Caco-2 (cell line): ENCODE results near the gene NFAT5. TPM values are rescaled to one million over a fixed set of nuclear protein-coding genes. Genes with fewer than 3 reads are reported as not detected.

Experiments used
- BruUV-seq: library from RNA; stranded (reverse); fragments of 400-500 nt; replicated peaks from 2 replicates; lab custom pipeline; 2021; lab: Mats Ljungman, UMichigan
- CTCF ChIA-PET: fragments of 300-600 bp; sonication (Branson Sonifier 250); formaldehyde crosslinking; loops from one replicate; lab custom pipeline; 2022; ENCODE audit warnings: antibody characterized with exemption; lab: Charles Lee
- POLR2A ChIA-PET: fragments of 300-600 bp; sonication (Branson Sonifier 250); formaldehyde crosslinking; loops from one replicate; lab custom pipeline; 2022; ENCODE audit warnings: antibody characterized with exemption; lab: Charles Lee
- DNase-seq, 2 experiments: peaks; one replicate each; pipeline versions ENCODE4 v3.0.0 to v3.0.0-alpha.2; 2020 to 2022
- H3K27me3 ChIP-seq: replicated peaks from 2 replicates; pipeline ENCODE4 v1.6.0; 2011; ENCODE audit warnings: low read length; ENCODE audit not compliant: control insufficient read depth, insufficient read depth
- H3K36me3 ChIP-seq: 2 replicates; pipeline ENCODE4 v1.5.1; 2011; ENCODE audit warnings: low read length; ENCODE audit not compliant: control insufficient read depth, insufficient read depth
- H3K4me1 ChIP-seq: fragments of 250-450 bp; sonication (Bioruptor Pico); 2 replicates; pipeline ENCODE4 v1.5.1; 2020; ENCODE audit warnings: mild to moderate bottlenecking
- H3K4me3 ChIP-seq: 2 replicates; pipeline ENCODE4 v1.5.1; 2011; ENCODE audit warnings: low read depth, mild to moderate bottlenecking, control low read depth, low read length
- H3K9me3 ChIP-seq: fragments of 250-450 bp; sonication (Bioruptor Pico); 2 replicates; pipeline ENCODE4 v1.5.1; 2020; ENCODE audit warnings: mild to moderate bottlenecking, moderate library complexity
- H3K27ac Mint-ChIP-seq: one replicate; pipeline ENCODE4 v1.8.0; 2022; ENCODE audit warnings: mixed read lengths; ENCODE audit not compliant: unreplicated experiment
- H3K27me3 Mint-ChIP-seq: one replicate; pipeline ENCODE4 v1.8.0; 2022; ENCODE audit warnings: mixed read lengths; ENCODE audit not compliant: insufficient read depth, unreplicated experiment
- H3K36me3 Mint-ChIP-seq: one replicate; pipeline ENCODE4 v1.8.0; 2022; ENCODE audit warnings: mild to moderate bottlenecking, mixed read lengths; ENCODE audit not compliant: insufficient read depth, unreplicated experiment
- H3K4me1 Mint-ChIP-seq: one replicate; pipeline ENCODE4 v1.8.0; 2022; ENCODE audit warnings: low read depth, mixed read lengths; ENCODE audit not compliant: unreplicated experiment
- H3K4me3 Mint-ChIP-seq: one replicate; pipeline ENCODE4 v1.8.0; 2022; ENCODE audit warnings: mild to moderate bottlenecking, moderate library complexity, mixed read lengths; ENCODE audit not compliant: unreplicated experiment
- H3K9me3 Mint-ChIP-seq: one replicate; pipeline ENCODE4 v1.8.0; 2022; ENCODE audit warnings: mixed read lengths; ENCODE audit not compliant: unreplicated experiment
- CTCF ChIP-seq, 2 experiments: fragments of 200-600 bp in 1 of 2; IDR thresholded peaks; 1 replicate in 1 of 2; 2 replicates in 1 of 2; pipeline versions ENCODE4 v1.5.1 to v1.8.0; 2011 to 2022; ENCODE audit warnings: antibody characterized with exemption in 1 of 2, control low read depth in 1 of 2, inconsistent platforms in 1 of 2, low read depth in 1 of 2, low read length in 1 of 2, mild to moderate bottlenecking in 1 of 2, moderate library complexity in 1 of 2; ENCODE audit not compliant: insufficient read depth in 1 of 2, severe bottlenecking in 1 of 2, unreplicated experiment in 1 of 2
- intact Hi-C: fragments of 100-400 bp; cut with micrococcal nuclease; formaldehyde crosslinking; loops from one replicate; pipeline ENCODE4 v1.10.0; 2022; ENCODE audit not compliant: unreplicated experiment
- total RNA-seq: library from RNA; stranded (reverse); gene quantifications from 2 replicates; pipeline ENCODE4 v1.2.3, GENCODE V29; 2022

Gene NFAT5
- total RNA-seq, 1 experiment from 2014 or later, result 87.6 TPM

GRCh38 chr16:69520800-69521602, 44.8 kb upstream of the NFAT5 start:
- Mint-ChIP-seq H3K36me3 (no peaks in the 10 kb centered on the region), H3K4me3 (peak overlapping the region; percentile 1), H3K4me1 (peaks cover 39% of the 10 kb centered on the region), H3K9me3 (peaks cover 20% of the 10 kb centered on the region), H3K27ac (peak overlapping the region; percentile 54), H3K27me3 (no peaks in the 10 kb centered on the region)
- no peak for TF ChIP-seq CTCF (IDR thresholded peaks at IDR 0.05; ENCODE audit: insufficient read depth in 1 of 2, low read depth in 1 of 2, low read length in 1 of 2, severe bottlenecking in 1 of 2, unreplicated experiment in 1 of 2)
- peak in 1 of 2 experiments; percentile 38 for DNase-seq
- CTCF ChIA-PET, result no interaction called here
- Histone ChIP-seq H3K36me3 (no peaks in the 10 kb centered on the region), H3K4me3 (no peak overlapping the region), H3K9me3 (no peaks in the 10 kb centered on the region; the same call in 1 of the 2 replicates), H3K27me3 (no peaks in the 10 kb centered on the region), H3K4me1 (peaks cover 19% of the 10 kb centered on the region; the same call in 1 of the 2 replicates)
- BruUV-seq, result no TSS peak
- POLR2A ChIA-PET, result interaction anchor here (0.5 kb wide), 1 partner anchor 55 kb away, joined by 10 read pairs; no protein-coding TSS in a partner anchor
- intact Hi-C loops, result loop anchor here (2.0 to 10.0 kb wide), 2 partner anchors 18 to 566 kb away; no protein-coding TSS in a partner anchor

- Histone ChIP-seq H3K36me3 (no peaks in the 10 kb centered on the region), H3K9me3 (no peaks in the 10 kb centered on the region; the same call in 1 of the 2 replicates), H3K4me3 (no peak overlapping the region), H3K4me1 (peaks cover 19% of the 10 kb centered on the region; the same call in 1 of the 2 replicates), H3K27me3 (no peaks in the 10 kb centered on the region)
- no TSS peak for BruUV-seq
- peaks cover 38% of the 10 kb centered on the region for H3K4me1 Mint-ChIP-seq
- no peak for TF ChIP-seq CTCF (IDR thresholded peaks at IDR 0.05; ENCODE audit: insufficient read depth in 1 of 2, low read depth in 1 of 2, low read length in 1 of 2, severe bottlenecking in 1 of 2, unreplicated experiment in 1 of 2)
- peaks cover 20% of the 10 kb centered on the region for H3K9me3 Mint-ChIP-seq
- POLR2A ChIA-PET, result no interaction called here
- DNase-seq, result no peak
- peak overlapping the region; percentile 60 for H3K4me3 Mint-ChIP-seq
- peak overlapping the region; percentile 54 for H3K27ac Mint-ChIP-seq
- H3K36me3 Mint-ChIP-seq, result no peaks in the 10 kb centered on the region
- no peaks in the 10 kb centered on the region for H3K27me3 Mint-ChIP-seq
- intact Hi-C loops, result loop anchor here (1.0 to 10.0 kb wide), 2 partner anchors 8 to 567 kb away; no protein-coding TSS in a partner anchor
- CTCF ChIA-PET, result no interaction called here
These were observed 43.7 kb upstream of the NFAT5 start for GRCh38 chr16:69522041-69522578.

GRCh38 chr16:69522732-69523404, 42.9 kb upstream of the NFAT5 start:
- peak overlapping the region; percentile 60 for H3K4me3 Mint-ChIP-seq
- peaks cover 39% of the 10 kb centered on the region for H3K4me1 Mint-ChIP-seq
- H3K27ac Mint-ChIP-seq, result peak overlapping the region; percentile 54
- intact Hi-C loops, result loop anchor here (1.0 to 10.0 kb wide), 2 partner anchors 7 to 568 kb away; no protein-coding TSS in a partner anchor
- H3K27me3 Mint-ChIP-seq, result no peaks in the 10 kb centered on the region
- CTCF ChIA-PET, result no interaction called here
- Histone ChIP-seq H3K9me3 (no peaks in the 10 kb centered on the region; the same call in 1 of the 2 replicates), H3K4me1 (peaks cover 19% of the 10 kb centered on the region; the same call in 1 of the 2 replicates), H3K27me3 (no peaks in the 10 kb centered on the region), H3K4me3 (no peak overlapping the region), H3K36me3 (no peaks in the 10 kb centered on the region)
- TF ChIP-seq CTCF (IDR thresholded peaks at IDR 0.05; ENCODE audit: insufficient read depth in 1 of 2, low read depth in 1 of 2, low read length in 1 of 2, severe bottlenecking in 1 of 2, unreplicated experiment in 1 of 2), result no peak
- peaks cover 20% of the 10 kb centered on the region for H3K9me3 Mint-ChIP-seq
- POLR2A ChIA-PET, result no interaction called here
- no TSS peak for BruUV-seq
- peak; percentile 58 to 64 for DNase-seq
- H3K36me3 Mint-ChIP-seq, result no peaks in the 10 kb centered on the region
